Measurements from ENCODE around the gene AP1S1. TPM values are rescaled to one million over a fixed set of nuclear protein-coding genes. Genes with fewer than 3 reads are reported as not detected.

AP1S1 gene
- polyA plus RNA-seq, 1 experiment = 197 TPM

DNA sequence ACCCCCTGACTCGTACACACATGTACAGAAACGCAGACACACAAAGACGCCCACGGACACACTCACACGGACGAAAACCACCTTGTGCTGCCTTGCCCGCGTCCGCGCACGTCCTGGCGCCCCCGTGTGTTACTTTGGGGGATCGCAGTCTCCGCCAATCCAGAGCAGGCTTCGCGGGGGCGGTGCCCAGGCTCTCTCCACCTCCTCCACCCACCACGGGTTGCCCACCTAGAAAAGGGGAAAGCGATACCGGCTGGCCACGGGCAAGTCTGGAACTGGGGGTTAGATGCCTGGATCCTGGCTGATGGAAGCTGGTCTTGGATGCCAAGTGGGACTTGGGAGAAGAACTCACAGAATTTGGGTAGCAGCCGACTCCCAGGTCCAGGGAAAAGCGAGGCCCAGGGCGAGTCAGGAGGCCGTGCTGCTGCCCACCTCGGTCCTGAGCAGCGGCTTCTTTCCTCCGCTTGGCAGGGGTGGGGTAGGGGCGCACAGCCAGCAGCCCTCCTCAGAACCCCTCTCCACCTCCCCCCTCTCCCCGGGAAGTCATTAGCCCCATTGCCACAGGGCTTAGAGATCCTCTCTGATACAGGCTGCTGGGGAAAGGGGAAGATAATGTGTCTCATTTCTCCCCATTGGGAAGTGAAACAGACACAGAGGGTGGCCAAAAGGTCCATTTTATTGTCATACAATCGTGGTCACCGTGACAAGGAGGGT lies 15.7 kb downstream of the AP1S1 start:
- peak overlapping the region; percentile 50 for H3K4me3 ChIP-seq (ENCODE audit: low read depth, low read length)
- H3K27me3 ChIP-seq (ENCODE audit: control insufficient read depth, insufficient read depth, low read length) = peaks cover 44% of the 10 kb centered on the region
- no peak for DNase-seq (ENCODE audit: low read depth, low spot score)
- H3K9me3 ChIP-seq (ENCODE audit: control insufficient read depth, insufficient read depth, low read length) = peaks cover 2% of the 10 kb centered on the region; the same call in 1 of the 2 replicates
- H3K27ac ChIP-seq (ENCODE audit: low read depth, low read length) = no peak overlapping the region
- ChIA-PET CTCF (interaction anchor here (0.6 to 3.0 kb wide), 9 partner anchors 9 to 48 kb away, joined by 3 to 21 read pairs (median 3); partner anchors contain the start of genes PLOD3 and ZNHIT1), POLR2A (no interaction called here)
- TF ChIP-seq, protein P1, sequence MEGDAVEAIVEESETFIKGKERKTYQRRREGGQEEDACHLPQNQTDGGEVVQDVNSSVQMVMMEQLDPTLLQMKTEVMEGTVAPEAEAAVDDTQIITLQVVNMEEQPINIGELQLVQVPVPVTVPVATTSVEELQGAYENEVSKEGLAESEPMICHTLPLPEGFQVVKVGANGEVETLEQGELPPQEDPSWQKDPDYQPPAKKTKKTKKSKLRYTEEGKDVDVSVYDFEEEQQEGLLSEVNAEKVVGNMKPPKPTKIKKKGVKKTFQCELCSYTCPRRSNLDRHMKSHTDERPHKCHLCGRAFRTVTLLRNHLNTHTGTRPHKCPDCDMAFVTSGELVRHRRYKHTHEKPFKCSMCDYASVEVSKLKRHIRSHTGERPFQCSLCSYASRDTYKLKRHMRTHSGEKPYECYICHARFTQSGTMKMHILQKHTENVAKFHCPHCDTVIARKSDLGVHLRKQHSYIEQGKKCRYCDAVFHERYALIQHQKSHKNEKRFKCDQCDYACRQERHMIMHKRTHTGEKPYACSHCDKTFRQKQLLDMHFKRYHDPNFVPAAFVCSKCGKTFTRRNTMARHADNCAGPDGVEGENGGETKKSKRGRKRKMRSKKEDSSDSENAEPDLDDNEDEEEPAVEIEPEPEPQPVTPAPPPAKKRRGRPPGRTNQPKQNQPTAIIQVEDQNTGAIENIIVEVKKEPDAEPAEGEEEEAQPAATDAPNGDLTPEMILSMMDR (IDR thresholded peaks at IDR 0.05; ENCODE audit: low read depth, low read length) = peak; percentile 95

DNA sequence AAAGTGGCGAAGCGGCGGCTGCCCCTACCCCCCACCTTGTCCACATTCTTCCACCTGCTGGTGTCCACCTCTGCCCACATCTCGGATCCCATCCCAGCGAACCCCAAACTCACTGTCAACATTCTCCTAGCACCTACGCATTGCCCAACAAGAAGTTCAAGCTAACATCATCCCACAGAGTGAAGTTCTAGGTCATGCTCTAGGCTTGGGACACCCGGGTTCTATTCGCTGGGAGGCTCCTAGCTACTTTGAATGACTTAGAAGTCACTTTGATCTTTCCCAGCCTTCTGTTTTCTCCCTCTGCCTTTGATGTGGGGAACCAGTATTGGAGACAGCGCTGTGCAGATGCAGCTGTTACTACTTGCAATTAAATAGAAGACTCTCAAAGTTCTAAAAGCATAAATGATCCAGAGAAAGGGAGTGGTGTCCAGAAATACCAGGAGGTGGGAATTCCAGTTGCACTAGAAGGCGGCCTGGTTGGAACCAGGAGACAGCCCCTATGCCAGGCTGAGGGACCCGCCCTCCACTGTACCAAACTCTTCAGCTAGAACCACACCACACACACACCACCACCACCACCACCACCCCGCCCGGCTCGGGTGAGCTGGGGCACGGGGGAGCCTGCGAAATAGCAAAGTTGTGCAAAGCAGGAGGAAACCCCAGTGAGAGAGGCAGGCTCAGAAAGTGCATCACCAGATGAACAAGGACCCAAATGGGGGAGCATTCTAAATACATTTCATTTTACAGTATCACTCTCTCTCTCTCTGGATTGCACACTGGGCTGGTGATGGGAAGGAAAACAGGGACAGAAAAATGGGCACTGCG lies 16.6 kb downstream of the AP1S1 start:
- H3K4me3 ChIP-seq (ENCODE audit: low read depth, low read length) = no peak overlapping the region
- H3K9me3 ChIP-seq (ENCODE audit: control insufficient read depth, insufficient read depth, low read length) = peaks cover 2% of the 10 kb centered on the region; the same call in 1 of the 2 replicates
- H3K27ac ChIP-seq (ENCODE audit: low read depth, low read length) = no peak overlapping the region
- peaks cover 50% of the 10 kb centered on the region for H3K27me3 ChIP-seq (ENCODE audit: control insufficient read depth, insufficient read depth, low read length)
- CTCF ChIA-PET = interaction anchor here (0.6 to 3.0 kb wide), 11 partner anchors 10 to 112 kb away, joined by 3 to 21 read pairs (median 4); partner anchors contain the start of genes PLOD3 and ZNHIT1
- TF ChIP-seq, protein P1 (IDR thresholded peaks at IDR 0.05; ENCODE audit: low read depth, low read length) = no peak
- POLR2A ChIA-PET = no interaction called here
- DNase-seq (ENCODE audit: low read depth, low spot score) = no peak

DNA sequence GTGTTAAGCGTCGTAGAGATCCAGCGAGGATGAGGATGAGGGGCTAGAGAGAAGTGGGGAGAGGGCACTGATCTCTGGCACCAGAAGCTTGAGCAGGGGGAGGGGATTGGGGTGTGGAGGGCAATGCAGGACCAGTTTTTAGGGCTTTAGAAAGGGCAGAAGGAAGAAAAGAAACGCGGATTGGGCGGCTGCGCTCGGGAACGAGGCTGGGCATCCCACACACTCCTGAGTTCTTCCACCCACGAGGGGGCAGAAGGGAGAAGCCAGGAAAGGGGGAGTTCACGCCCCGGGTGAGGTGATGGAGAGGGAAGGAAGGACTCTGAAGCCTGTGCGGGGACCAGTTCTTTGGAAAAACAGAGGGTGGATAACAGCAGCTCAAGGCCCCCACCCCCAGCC lies 17.2 kb downstream of the AP1S1 start:
- Histone ChIP-seq H3K27ac (ENCODE audit: low read depth, low read length) (no peak overlapping the region), H3K27me3 (ENCODE audit: control insufficient read depth, insufficient read depth, low read length) (peaks cover 53% of the 10 kb centered on the region), H3K4me3 (ENCODE audit: low read depth, low read length) (no peak overlapping the region), H3K9me3 (ENCODE audit: control insufficient read depth, insufficient read depth, low read length) (peaks cover 2% of the 10 kb centered on the region; the same call in 1 of the 2 replicates)
- ChIA-PET CTCF (interaction anchor here (0.6 to 3.0 kb wide), 7 partner anchors 10 to 282 kb away, joined by 3 to 21 read pairs (median 5); partner anchors contain the start of genes PLOD3, UFSP1 and ZNHIT1), POLR2A (no interaction called here)
- TF ChIP-seq, protein P1 (IDR thresholded peaks at IDR 0.05; ENCODE audit: low read depth, low read length) = peak; percentile 47
- no peak for DNase-seq (ENCODE audit: low read depth, low spot score)

DNA sequence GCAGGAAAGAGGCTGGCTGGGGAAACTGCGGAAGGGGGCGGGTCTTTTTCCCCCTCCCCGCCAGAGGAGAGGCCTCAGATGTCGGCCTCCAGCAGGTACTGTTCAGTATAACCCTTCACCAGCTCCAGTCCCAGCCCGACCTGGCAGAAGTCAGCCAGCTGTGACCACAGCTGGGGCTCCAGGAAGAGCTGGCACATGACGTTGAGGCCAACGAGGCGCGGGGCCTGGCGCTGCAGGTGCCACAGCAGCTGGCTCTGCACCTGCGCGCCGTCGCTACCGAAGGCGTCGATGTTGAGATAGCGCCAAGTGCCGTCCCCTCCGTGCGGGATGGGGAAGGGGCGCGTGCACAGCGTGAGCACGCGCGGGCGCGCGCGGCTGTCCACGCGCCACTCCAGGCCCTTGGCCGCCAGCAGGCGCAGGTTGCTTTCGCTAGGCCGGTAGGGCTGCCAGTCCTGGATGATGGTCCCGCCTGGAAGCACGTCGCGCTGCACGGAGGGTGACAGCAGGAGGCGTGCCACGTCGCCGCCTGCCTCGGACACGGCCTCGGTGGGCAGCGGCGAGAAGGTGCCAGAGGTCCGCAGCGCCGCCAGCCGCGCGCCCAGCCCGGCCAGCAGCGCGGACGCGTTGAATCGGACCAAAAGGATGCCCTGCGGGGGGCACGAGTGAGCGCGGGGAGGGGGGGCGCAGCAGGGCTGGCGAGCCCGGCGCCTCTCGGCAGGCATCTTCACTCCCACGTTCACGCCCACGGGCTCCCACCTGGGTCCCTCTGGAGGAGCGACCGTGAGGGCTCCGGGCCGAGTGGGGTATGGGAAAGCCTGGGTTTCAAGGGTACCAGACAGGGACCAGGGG lies 18.0 kb downstream of the AP1S1 start:
- peaks cover 61% of the 10 kb centered on the region for H3K27me3 ChIP-seq (ENCODE audit: control insufficient read depth, insufficient read depth, low read length)
- H3K27ac ChIP-seq (ENCODE audit: low read depth, low read length) = no peak overlapping the region
- ChIA-PET POLR2A (interaction anchor here (0.6 kb wide), 1 partner anchor 11 kb away, joined by 11 read pairs; no protein-coding TSS in a partner anchor), CTCF (interaction anchor here (0.6 to 3.0 kb wide), 8 partner anchors 11 to 283 kb away, joined by 3 to 21 read pairs (median 5); partner anchors contain the start of genes PLOD3, UFSP1 and ZNHIT1)
- TF ChIP-seq, protein P1 (IDR thresholded peaks at IDR 0.05; ENCODE audit: low read depth, low read length) = no peak
- H3K4me3 ChIP-seq (ENCODE audit: low read depth, low read length) = peak overlapping the region; percentile 46; the same call in 1 of the 2 replicates
- DNase-seq (ENCODE audit: low read depth, low spot score) = no peak
- H3K9me3 ChIP-seq (ENCODE audit: control insufficient read depth, insufficient read depth, low read length) = peaks cover 2% of the 10 kb centered on the region; the same call in 1 of the 2 replicates

Data from AG04450 (cell line).